Liver (tissue), 9 donors: ENCODE results near the gene C16orf92. TPM values are rescaled to one million over a fixed set of nuclear protein-coding genes. Genes with fewer than 3 reads are reported as not detected.

ENCODE experiments used
- DNase-seq: peaks from one replicate; pipeline ENCODE4 v3.0.0-alpha.2; 2017; ENCODE audit warnings: low spot score
- H3K27ac ChIP-seq, 2 donors: one replicate each; pipeline ENCODE4 v1.7.0; 2013; ENCODE audit warnings: inconsistent platforms in 2 of 2, low read length in 2 of 2, control low read depth in 1 of 2, low read depth in 1 of 2, mild to moderate bottlenecking in 1 of 2
- H3K27me3 ChIP-seq, 4 donors: one replicate each; pipeline versions ENCODE4 v1.6.1 to v1.7.0; 2013; ENCODE audit warnings: low read length in 3 of 4, inconsistent platforms in 1 of 4, mild to moderate bottlenecking in 1 of 4, moderate library complexity in 1 of 4; ENCODE audit not compliant: control insufficient read depth in 4 of 4, insufficient read depth in 4 of 4
- H3K36me3 ChIP-seq, 4 donors: one replicate each; pipeline versions ENCODE4 v1.6.1 to v1.7.0; 2013; ENCODE audit warnings: low read length in 3 of 4, mild to moderate bottlenecking in 3 of 4, low read depth in 1 of 4, moderate library complexity in 1 of 4; ENCODE audit not compliant: control insufficient read depth in 4 of 4, insufficient read depth in 3 of 4
- H3K4me1 ChIP-seq, 4 donors: one replicate each; pipeline versions ENCODE4 v1.6.1 to v1.7.0; 2013; ENCODE audit warnings: low read length in 3 of 4, mild to moderate bottlenecking in 3 of 4, moderate library complexity in 1 of 4; ENCODE audit not compliant: control insufficient read depth in 4 of 4, insufficient read depth in 4 of 4
- H3K4me3 ChIP-seq, 3 donors: one replicate each; pipeline versions ENCODE4 v1.6.1 to v1.7.0; 2013; ENCODE audit warnings: low read length in 3 of 3, control low read depth in 1 of 3, low read depth in 1 of 3, mild to moderate bottlenecking in 1 of 3
- H3K9ac ChIP-seq, 2 donors: one replicate each; pipeline ENCODE4 v1.7.0; 2013; ENCODE audit warnings: low read length in 2 of 2, mild to moderate bottlenecking in 2 of 2, moderate library complexity in 2 of 2, control low read depth in 1 of 2, low read depth in 1 of 2
- H3K9me3 ChIP-seq, 4 donors: one replicate each; pipeline versions ENCODE4 v1.6.1 to v1.7.0; 2013; ENCODE audit warnings: low read length in 3 of 4; ENCODE audit not compliant: control insufficient read depth in 4 of 4
- ATF3 ChIP-seq: IDR thresholded peaks from 2 replicates; pipeline ENCODE4 v1.6.1; 2016; ENCODE audit warnings: antibody characterized with exemption
- CTCF ChIP-seq: fragments of 150-350 bp; IDR thresholded peaks from 2 replicates; pipeline ENCODE4 v1.5.1; 2017; ENCODE audit warnings: improper control_type of control experiment, low read depth, low read length; ENCODE audit not compliant: missing input control
- EGR1 ChIP-seq, 2 donors: IDR thresholded peaks; 2 replicates each; pipeline ENCODE4 v1.6.1; 2016 to 2018; ENCODE audit warnings: antibody characterized with exemption in 2 of 2, low read depth in 2 of 2
- FOXA1 ChIP-seq: IDR thresholded peaks from 2 replicates; pipeline ENCODE4 v1.6.1; 2016; ENCODE audit warnings: antibody characterized with exemption
- FOXA2 ChIP-seq: IDR thresholded peaks from 2 replicates; pipeline ENCODE4 v1.6.1; 2016; ENCODE audit warnings: antibody characterized with exemption
- HNF4G ChIP-seq: IDR thresholded peaks from 2 replicates; pipeline ENCODE4 v1.6.1; 2016; ENCODE audit warnings: antibody characterized with exemption
- MAX ChIP-seq: IDR thresholded peaks from 2 replicates; pipeline ENCODE4 v1.6.1; 2016; ENCODE audit warnings: antibody characterized with exemption
- RAD21 ChIP-seq, 2 donors: IDR thresholded peaks; 2 replicates each; pipeline ENCODE4 v1.6.1; 2016; ENCODE audit warnings: antibody characterized with exemption in 2 of 2, mild to moderate bottlenecking in 2 of 2
- REST ChIP-seq: IDR thresholded peaks from 2 replicates; pipeline ENCODE4 v1.6.1; 2016; ENCODE audit warnings: antibody characterized with exemption, mild to moderate bottlenecking
- RXRA ChIP-seq, 2 donors: IDR thresholded peaks; 2 replicates each; pipeline ENCODE4 v1.6.1; 2017 to 2018; ENCODE audit warnings: antibody characterized with exemption in 2 of 2, mild to moderate bottlenecking in 1 of 2
- SP1 ChIP-seq: IDR thresholded peaks from 2 replicates; pipeline ENCODE4 v1.6.1; 2018; ENCODE audit warnings: antibody characterized with exemption, mild to moderate bottlenecking
- TAF1 ChIP-seq: conservative IDR thresholded peaks from 2 replicates; pipeline ENCODE4 v1.6.1; 2016; ENCODE audit warnings: antibody characterized with exemption, mild to moderate bottlenecking
- YY1 ChIP-seq: IDR thresholded peaks from 2 replicates; pipeline ENCODE4 v1.6.1; 2016; ENCODE audit warnings: antibody characterized with exemption, mild to moderate bottlenecking
- WGBS: extraction: QIAGEN DNeasy Blood & Tissue Kit; methylation state at CpG from one replicate; pipeline ENCODE4 v1.1.7; 2013; 5-methylcytosine and 5-hydroxymethylcytosine counted together
- polyA plus RNA-seq, 2 donors: library from polyadenylated mRNA; stranded (reverse) in 1 of 2; unstranded in 1 of 2; fragments of 200-250 nt in 1 of 2; fragments of >200 nt in 1 of 2; fragmentation: Nextera tagmentation in 1 of 2; extraction: Ambion mirVana in 1 of 2; gene quantifications; one replicate each; pipeline versions ENCODE4 v1.2.1 to v1.2.3, GENCODE V29; 2013 to 2015
- total RNA-seq, 2 donors: library from RNA; depleted of rRNA; stranded (reverse); fragments of >200 nt; gene quantifications; one replicate each; pipeline ENCODE4 v1.2.3, GENCODE V29; 2014
- donor health status: healthy.
- donor health status: healthy.
- donor health status: healthy.
- donor health status: healthy.
- donor health status: healthy.

Gene C16orf92
- total and polyA plus RNA-seq, 4 donors: not detected

- TF ChIP-seq FOXA2 (no peak), EGR1 (IDR thresholded peaks at IDR 0.05; ENCODE audit: low read depth in 2 of 2) (no peak), FOXA1 (no peak), RXRA (IDR thresholded peaks at IDR 0.05) (no peak), SP1 (no peak), CTCF (no peak)
- Histone ChIP-seq H3K4me3 (peak overlapping the region in 1 of 3 donors; percentile 74), H3K27me3 (no peaks in the 10 kb centered on the region), H3K9me3 (no peaks in the 10 kb centered on the region), H3K9ac (peak overlapping the region in 1 of 2 donors; percentile 98), H3K36me3 (peaks cover under 1 to 8% (median 7%) of the 10 kb centered on the region in 4 donors), H3K27ac (peak overlapping the region; percentile 99 to 100), H3K4me1 (peaks cover 0 to 20% (median 13%) of the 10 kb centered on the region in 4 donors)
- DNase-seq: no peak
- WGBS: 68% methylated on average over 12 of the region's 12 CpGs
Measured at GRCh38 chr16:30063278-30063892, 40.4 kb downstream of the C16orf92 start.

- DNase-seq: peak; percentile 50
- no peak for TF ChIP-seq FOXA1
- TF ChIP-seq REST: no peak
- TF ChIP-seq YY1: peak; percentile 46
- peak; percentile 23 for TF ChIP-seq SP1
- peak; percentile 59 to 69 for TF ChIP-seq RAD21 (IDR thresholded peaks at IDR 0.05)
- TF ChIP-seq MAX: no peak
- no peak for TF ChIP-seq HNF4G
- TF ChIP-seq TAF1: no peak
- TF ChIP-seq CTCF: peak; percentile 30
- TF ChIP-seq ATF3: no peak
- peak in 1 of 2 donors; percentile 10 for TF ChIP-seq RXRA (IDR thresholded peaks at IDR 0.05)
- H3K27me3 ChIP-seq: no peaks in the 10 kb centered on the region
- whole genome bisulfite sequencing: 5% methylated on average over 27 of the region's 27 CpGs
- peak overlapping the region; percentile 96 to 98 for H3K9ac ChIP-seq
- H3K9me3 ChIP-seq: no peaks in the 10 kb centered on the region
- peaks cover 0 to 24% (median 14%) of the 10 kb centered on the region in 4 donors for H3K4me1 ChIP-seq
- H3K27ac ChIP-seq: peak overlapping the region; percentile 99 to 100
- peaks cover 2 to 15% (median 14%) of the 10 kb centered on the region in 4 donors for H3K36me3 ChIP-seq
- peak overlapping the region; percentile 45 to 74 (median 73) for H3K4me3 ChIP-seq
Measured at GRCh38 chr16:30063893-30064728, 41.1 kb downstream of the C16orf92 start.
